ENCODE measurements around the gene TNFAIP3. TPM values are rescaled to one million over a fixed set of nuclear protein-coding genes. Genes with fewer than 3 reads are reported as not detected.
"Not testable (repeated sequence)": the region's sequence is repeated elsewhere in the genome, so short reads cannot be mapped to it uniquely, and the experiment has no call there.

Gene TNFAIP3
- total RNA-seq, 4 donors from 2014 or later = 14.4 to 36.2 (median 19.6) TPM

- Histone ChIP-seq H3K27ac (no peak overlapping the region), H3K4me3 (no peak overlapping the region), H3K9me3 (no peaks in the 10 kb centered on the region), H3K4me1 (no peaks in the 10 kb centered on the region), H3K27me3 (no peaks in the 10 kb centered on the region), H3K36me3 (no peaks in the 10 kb centered on the region)
- no peak for DNase-seq
- TF ChIP-seq CTCF (IDR thresholded peaks at IDR 0.05) = no peak
- intact Hi-C loops (cut with DNase I; ENCODE audit: low total_unique reads) = no loop called here
These were observed 26.7 kb downstream of the TNFAIP3 start for GRCh38 chr6:137893726-137894125.

GRCh38 chr6:137894378-137894777 is 27.3 kb downstream of the TNFAIP3 start:
- H3K27ac ChIP-seq; H3K4me3 ChIP-seq; DNase-seq; H3K4me1 ChIP-seq; H3K36me3 ChIP-seq; H3K27me3 ChIP-seq; H3K9me3 ChIP-seq; intact Hi-C loops (cut with DNase I; ENCODE audit: low total_unique reads): not testable (repeated sequence)

- TF ChIP-seq CTCF (IDR thresholded peaks at IDR 0.05) = no peak
- no peak for TF ChIP-seq POLR2A (IDR thresholded peaks at IDR 0.05)
- no peaks in the 10 kb centered on the region for H3K4me1 ChIP-seq
- no peaks in the 10 kb centered on the region for H3K9me3 ChIP-seq
- no peak overlapping the region for H3K4me3 ChIP-seq
- intact Hi-C loops (cut with DNase I; ENCODE audit: low total_unique reads) = no loop called here
- no peak for DNase-seq
- H3K27ac ChIP-seq = no peak overlapping the region
- no peaks in the 10 kb centered on the region for H3K27me3 ChIP-seq
- no peaks in the 10 kb centered on the region for H3K36me3 ChIP-seq
These were observed 27.8 kb downstream of the TNFAIP3 start for GRCh38 chr6:137894779-137895385.

GRCh38 chr6:137896647-137897046 is 29.6 kb downstream of the TNFAIP3 start:
- intact Hi-C loops (cut with DNase I; ENCODE audit: low total_unique reads) = no loop called here

GRCh38 chr6:137900815-137901214 is 33.8 kb downstream of the TNFAIP3 start:
- Histone ChIP-seq H3K9me3 (no peaks in the 10 kb centered on the region), H3K27me3 (no peaks in the 10 kb centered on the region), H3K4me1 (no peaks in the 10 kb centered on the region), H3K36me3 (no peaks in the 10 kb centered on the region), H3K4me3 (no peak overlapping the region), H3K27ac (no peak overlapping the region)
- no peak for TF ChIP-seq POLR2A (IDR thresholded peaks at IDR 0.05)
- no peak for TF ChIP-seq CTCF (IDR thresholded peaks at IDR 0.05)
- intact Hi-C loops (cut with DNase I; ENCODE audit: low total_unique reads) = no loop called here
- no peak for DNase-seq

More at GRCh38 chr6:137896647-137897046, 29.6 kb downstream of the TNFAIP3 start:
- H3K36me3 ChIP-seq = no peaks in the 10 kb centered on the region
- no peak for TF ChIP-seq POLR2A (IDR thresholded peaks at IDR 0.05)
- no peak for TF ChIP-seq CTCF (IDR thresholded peaks at IDR 0.05)
- no peaks in the 10 kb centered on the region for H3K9me3 ChIP-seq
- H3K4me1 ChIP-seq = no peaks in the 10 kb centered on the region
- H3K27me3 ChIP-seq = no peaks in the 10 kb centered on the region
- H3K4me3 ChIP-seq = no peak overlapping the region
- no peak for DNase-seq
- no peak overlapping the region for H3K27ac ChIP-seq

GRCh38 chr6:137901454-137901853 is 34.4 kb downstream of the TNFAIP3 start:
- Histone ChIP-seq H3K4me1 (no peaks in the 10 kb centered on the region), H3K27ac (no peak overlapping the region), H3K27me3 (no peaks in the 10 kb centered on the region), H3K9me3 (no peaks in the 10 kb centered on the region), H3K4me3 (no peak overlapping the region), H3K36me3 (no peaks in the 10 kb centered on the region)
- DNase-seq = no peak
- intact Hi-C loops (cut with DNase I; ENCODE audit: low total_unique reads) = no loop called here
- no peak for TF ChIP-seq POLR2A (IDR thresholded peaks at IDR 0.05)
- TF ChIP-seq CTCF (IDR thresholded peaks at IDR 0.05) = no peak

All from uterus (tissue), 4 donors.